Measurements from ENCODE around the gene RPS2. TPM values are rescaled to one million over a fixed set of nuclear protein-coding genes. Genes with fewer than 3 reads are reported as not detected.

RPS2 gene
- polyA plus RNA-seq, 1 of the 3 experiments (the other 2 are of a cell fraction): 6,384 TPM

DNA sequence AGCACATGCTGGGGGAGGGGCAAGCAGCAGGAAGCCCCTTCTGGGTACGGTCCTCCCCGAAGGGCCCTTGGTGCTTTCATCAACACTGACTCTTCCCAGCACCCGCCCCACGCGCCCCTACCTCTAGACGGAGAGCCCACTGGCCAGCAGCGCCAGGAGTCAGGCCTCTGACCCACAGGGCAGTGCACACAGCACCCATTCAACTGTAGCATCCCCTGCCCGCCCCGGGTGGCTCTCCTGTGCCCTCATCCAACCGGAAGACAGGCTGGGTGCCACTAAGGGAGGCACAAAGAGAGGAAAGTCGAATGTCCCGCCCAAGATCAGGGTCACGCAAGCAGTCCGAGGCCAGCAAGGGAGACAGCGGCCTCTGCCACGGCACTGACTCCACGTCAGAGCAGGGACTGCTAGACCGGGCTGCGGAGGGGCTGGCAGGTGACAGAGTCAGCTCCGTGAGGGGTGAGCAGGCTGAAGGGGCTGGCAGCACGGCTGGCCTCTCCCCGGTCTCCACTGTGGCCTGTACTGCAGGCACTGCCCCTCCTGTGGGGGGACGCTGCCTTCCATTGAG lies 31.4 kb downstream of the RPS2 start (continued):
- TF ChIP-seq, protein P1, sequence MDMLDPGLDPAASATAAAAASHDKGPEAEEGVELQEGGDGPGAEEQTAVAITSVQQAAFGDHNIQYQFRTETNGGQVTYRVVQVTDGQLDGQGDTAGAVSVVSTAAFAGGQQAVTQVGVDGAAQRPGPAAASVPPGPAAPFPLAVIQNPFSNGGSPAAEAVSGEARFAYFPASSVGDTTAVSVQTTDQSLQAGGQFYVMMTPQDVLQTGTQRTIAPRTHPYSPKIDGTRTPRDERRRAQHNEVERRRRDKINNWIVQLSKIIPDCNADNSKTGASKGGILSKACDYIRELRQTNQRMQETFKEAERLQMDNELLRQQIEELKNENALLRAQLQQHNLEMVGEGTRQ (IDR thresholded peaks at IDR 0.05; ENCODE audit: borderline replicate concordance, low read depth, low read length): no peak
- no peak for TF ChIP-seq MEF2A (IDR thresholded peaks at IDR 0.05; ENCODE audit: borderline replicate concordance, low read depth)
- no peak for TF ChIP-seq JUND (IDR thresholded peaks at IDR 0.05)
- TF ChIP-seq GATA2 (CRISPR knock-in tag; IDR thresholded peaks at IDR 0.05): no peak
- TF ChIP-seq, protein P2, sequence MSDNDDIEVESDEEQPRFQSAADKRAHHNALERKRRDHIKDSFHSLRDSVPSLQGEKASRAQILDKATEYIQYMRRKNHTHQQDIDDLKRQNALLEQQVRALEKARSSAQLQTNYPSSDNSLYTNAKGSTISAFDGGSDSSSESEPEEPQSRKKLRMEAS (IDR thresholded peaks at IDR 0.05; ENCODE audit: low read depth): no peak
- TF ChIP-seq ELF1 (IDR thresholded peaks at IDR 0.05): no peak
- no peak for TF ChIP-seq TEAD4 (IDR thresholded peaks at IDR 0.05; ENCODE audit: borderline replicate concordance, insufficient read depth)
- TF ChIP-seq, protein P3, sequence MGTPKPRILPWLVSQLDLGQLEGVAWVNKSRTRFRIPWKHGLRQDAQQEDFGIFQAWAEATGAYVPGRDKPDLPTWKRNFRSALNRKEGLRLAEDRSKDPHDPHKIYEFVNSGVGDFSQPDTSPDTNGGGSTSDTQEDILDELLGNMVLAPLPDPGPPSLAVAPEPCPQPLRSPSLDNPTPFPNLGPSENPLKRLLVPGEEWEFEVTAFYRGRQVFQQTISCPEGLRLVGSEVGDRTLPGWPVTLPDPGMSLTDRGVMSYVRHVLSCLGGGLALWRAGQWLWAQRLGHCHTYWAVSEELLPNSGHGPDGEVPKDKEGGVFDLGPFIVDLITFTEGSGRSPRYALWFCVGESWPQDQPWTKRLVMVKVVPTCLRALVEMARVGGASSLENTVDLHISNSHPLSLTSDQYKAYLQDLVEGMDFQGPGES (IDR thresholded peaks at IDR 0.05; ENCODE audit: low read depth, low read length): no peak

DNA sequence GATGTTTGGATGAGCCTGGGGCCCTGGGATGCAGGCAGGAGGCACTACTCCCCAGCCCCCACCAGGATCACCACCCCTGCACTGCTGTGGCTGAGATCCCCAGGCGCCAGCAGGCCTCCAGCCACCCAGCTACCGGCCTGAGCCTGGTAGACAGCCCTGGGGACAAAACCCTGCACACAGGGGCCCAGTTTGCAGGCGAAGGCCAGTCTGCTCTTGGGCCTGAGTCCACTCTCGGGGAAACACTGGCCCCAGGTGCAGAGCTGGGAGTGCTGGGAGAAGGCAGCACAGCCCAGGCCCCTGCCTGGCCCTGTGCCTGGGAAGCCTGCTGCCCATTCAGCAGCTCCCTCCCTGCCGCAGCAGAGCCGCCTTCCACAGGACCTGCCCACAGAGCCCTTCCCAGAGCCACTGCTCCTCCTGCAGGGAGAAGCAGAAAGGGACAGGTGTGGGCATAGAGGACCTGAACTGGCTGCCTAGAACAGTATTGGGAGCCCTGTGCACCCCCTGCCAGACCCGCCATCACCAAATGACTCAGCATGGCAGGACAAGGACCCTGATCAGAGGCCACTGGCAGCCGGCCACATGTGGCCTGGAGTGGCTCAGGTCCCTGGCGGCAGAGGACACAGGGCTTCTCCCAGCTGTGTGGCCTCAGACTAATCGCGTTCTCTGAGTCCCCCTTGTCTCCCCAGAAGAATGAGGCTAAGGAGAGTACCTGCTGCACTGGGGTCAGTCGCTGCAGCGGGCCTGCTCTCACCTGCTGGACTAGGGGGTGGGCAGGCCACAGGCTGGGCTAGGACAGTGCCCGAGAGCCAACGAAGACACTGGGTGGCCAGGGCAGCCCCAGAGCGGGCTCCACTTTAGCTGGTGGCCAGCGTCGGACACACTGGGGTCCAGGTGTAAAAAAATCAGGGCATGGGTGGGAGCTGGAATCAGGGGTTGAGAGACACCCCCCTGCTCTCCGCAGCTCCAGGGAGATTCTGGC lies 32.3 kb downstream of the RPS2 start:
- DNase-seq: no peak
- TF ChIP-seq RAD21 (IDR thresholded peaks at IDR 0.05; ENCODE audit: low read length) (peak; percentile 48), GATA2 (CRISPR knock-in tag; IDR thresholded peaks at IDR 0.05) (no peak), EP300 (IDR thresholded peaks at IDR 0.05; ENCODE audit: borderline replicate concordance in 1 of 2, low read depth in 1 of 2, low read length in 1 of 2) (0 out of 4 replicates have a peak, but pooled peaks of 1 of the 2 experiments have one; percentile 18), SMC3 (IDR thresholded peaks at IDR 0.05; ENCODE audit: low read depth, low read length) (peak; percentile 38; the same call in 1 of the 2 replicates), YY1 (IDR thresholded peaks at IDR 0.05; ENCODE audit: low read depth) (no peak), FOSL2 (IDR thresholded peaks at IDR 0.05; ENCODE audit: borderline replicate concordance, low read depth) (no peak), RXRA (IDR thresholded peaks at IDR 0.05; ENCODE audit: borderline replicate concordance, low read depth) (no peak)
- TF ChIP-seq, protein P3 (IDR thresholded peaks at IDR 0.05; ENCODE audit: low read depth, low read length): no peak
- TF ChIP-seq, protein P4, sequence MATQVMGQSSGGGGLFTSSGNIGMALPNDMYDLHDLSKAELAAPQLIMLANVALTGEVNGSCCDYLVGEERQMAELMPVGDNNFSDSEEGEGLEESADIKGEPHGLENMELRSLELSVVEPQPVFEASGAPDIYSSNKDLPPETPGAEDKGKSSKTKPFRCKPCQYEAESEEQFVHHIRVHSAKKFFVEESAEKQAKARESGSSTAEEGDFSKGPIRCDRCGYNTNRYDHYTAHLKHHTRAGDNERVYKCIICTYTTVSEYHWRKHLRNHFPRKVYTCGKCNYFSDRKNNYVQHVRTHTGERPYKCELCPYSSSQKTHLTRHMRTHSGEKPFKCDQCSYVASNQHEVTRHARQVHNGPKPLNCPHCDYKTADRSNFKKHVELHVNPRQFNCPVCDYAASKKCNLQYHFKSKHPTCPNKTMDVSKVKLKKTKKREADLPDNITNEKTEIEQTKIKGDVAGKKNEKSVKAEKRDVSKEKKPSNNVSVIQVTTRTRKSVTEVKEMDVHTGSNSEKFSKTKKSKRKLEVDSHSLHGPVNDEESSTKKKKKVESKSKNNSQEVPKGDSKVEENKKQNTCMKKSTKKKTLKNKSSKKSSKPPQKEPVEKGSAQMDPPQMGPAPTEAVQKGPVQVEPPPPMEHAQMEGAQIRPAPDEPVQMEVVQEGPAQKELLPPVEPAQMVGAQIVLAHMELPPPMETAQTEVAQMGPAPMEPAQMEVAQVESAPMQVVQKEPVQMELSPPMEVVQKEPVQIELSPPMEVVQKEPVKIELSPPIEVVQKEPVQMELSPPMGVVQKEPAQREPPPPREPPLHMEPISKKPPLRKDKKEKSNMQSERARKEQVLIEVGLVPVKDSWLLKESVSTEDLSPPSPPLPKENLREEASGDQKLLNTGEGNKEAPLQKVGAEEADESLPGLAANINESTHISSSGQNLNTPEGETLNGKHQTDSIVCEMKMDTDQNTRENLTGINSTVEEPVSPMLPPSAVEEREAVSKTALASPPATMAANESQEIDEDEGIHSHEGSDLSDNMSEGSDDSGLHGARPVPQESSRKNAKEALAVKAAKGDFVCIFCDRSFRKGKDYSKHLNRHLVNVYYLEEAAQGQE (IDR thresholded peaks at IDR 0.05; ENCODE audit: low read depth, low read length): no peak
- TF ChIP-seq, protein P1 (IDR thresholded peaks at IDR 0.05; ENCODE audit: borderline replicate concordance, low read depth, low read length): no peak
- CTCF ChIA-PET: interaction anchor here (0.6 to 1.8 kb wide), 11 partner anchors 9 to 106 kb away, joined by 3 to 18 read pairs (median 4); partner anchors contain the start of genes FAHD1, HAGH and MSRB1
- no peaks in the 10 kb centered on the region for H3K9me2 ChIP-seq
- H3K9me3 ChIP-seq: no peaks in the 10 kb centered on the region
- H3F3A ChIP-seq (replicated peaks; ENCODE audit: insufficient read depth): no peaks in the 10 kb centered on the region
- H3K27me3 ChIP-seq (ENCODE audit: insufficient read depth): no peaks in the 10 kb centered on the region
- H3K4me3 ChIP-seq (ENCODE audit: low read depth in 2 of 2, low read length in 1 of 2): no peak overlapping the region
- H3K4me1 ChIP-seq (ENCODE audit: control insufficient read depth in 1 of 2, insufficient read depth in 2 of 2, low read depth in 1 of 2, low read length in 1 of 2): peaks cover 0 to 17% of the 10 kb centered on the region in 2 experiments; a peak in 1 of 4 replicates
- no peaks in the 10 kb centered on the region for H4K20me1 ChIP-seq (ENCODE audit: insufficient read depth)
- peak overlapping the region in 1 of 2 experiments; percentile 54; a peak in 1 of 4 replicates for H3K27ac ChIP-seq (ENCODE audit: low read depth in 2 of 2, low read length in 1 of 2)
- no peaks in the 10 kb centered on the region for H3K79me2 ChIP-seq (ENCODE audit: insufficient read depth)
- no peak overlapping the region for H3K4me2 ChIP-seq
- no peaks in the 10 kb centered on the region for H3K36me3 ChIP-seq (replicated peaks in 1 of 2; ENCODE audit: control insufficient read depth in 1 of 2, insufficient read depth in 2 of 2, low read length in 1 of 2)
- WGBS (ENCODE audit: low lambda C conversion rate): 81% methylated on average over 12 of the region's 19 CpGs
- no peak overlapping the region for H2AFZ ChIP-seq (ENCODE audit: low read depth)
- no peak overlapping the region for H3K9ac ChIP-seq
- POLR2A ChIA-PET: interaction anchor here (0.7 to 1.3 kb wide), 4 partner anchors 11 to 150 kb away, joined by 3 to 11 read pairs (median 3); partner anchors contain the start of genes MSRB1, RPS2 and SPSB3
